H1 (cell line): Measurements from ENCODE around the gene ZNF669. TPM values are rescaled to one million over a fixed set of nuclear protein-coding genes. Genes with fewer than 3 reads are reported as not detected.

ENCODE experiments used
- CTCF ChIA-PET: fragments of 300-600 bp; sonication (Branson Sonifier 250); formaldehyde crosslinking; loops from one replicate; lab custom pipeline; 2021; ENCODE audit not compliant: partially characterized antibody; lab: Charles Lee
- POLR2A ChIA-PET: fragments of 300-600 bp; sonication (Branson Sonifier 250); formaldehyde crosslinking; loops from one replicate; lab custom pipeline; 2021; ENCODE audit warnings: inconsistent platforms; ENCODE audit not compliant: partially characterized antibody; lab: Charles Lee
- DNase-seq, 2 experiments: peaks; one replicate each; pipeline versions ENCODE4 v3.0.0 to v3.0.0-alpha.2; 2010 to 2022; ENCODE audit warnings: low spot score in 2 of 2, low read depth in 1 of 2, mixed read lengths in 1 of 2
- FAIRE-seq: peaks from 2 replicates; lab custom pipeline; 2011; peaks lifted over from hg19 to GRCh38; lab: Jason Lieb, UNC
- H2AFZ ChIP-seq: 2 replicates; pipeline ENCODE4 v1.8.1; 2012; ENCODE audit warnings: low read length, inconsistent platforms
- H2AK5ac ChIP-seq: 2 replicates; pipeline ENCODE4 v1.6.1; 2013; ENCODE audit warnings: low read depth, low read length
- H2BK120ac ChIP-seq: replicated peaks from 2 replicates; pipeline ENCODE3; 2013; ENCODE audit warnings: low read depth, low read length, inconsistent platforms
- H2BK12ac ChIP-seq: 2 replicates; pipeline ENCODE4 v1.6.1; 2013; ENCODE audit warnings: low read depth, low read length
- H2BK15ac ChIP-seq: 2 replicates; pipeline ENCODE4 v1.6.1; 2013; ENCODE audit warnings: low read length
- H2BK20ac ChIP-seq: 2 replicates; pipeline ENCODE4 v1.6.1; 2013; ENCODE audit warnings: low read length
- H2BK5ac ChIP-seq: 2 replicates; pipeline ENCODE4 v1.6.1; 2013; ENCODE audit warnings: low read depth, low read length
- H3K14ac ChIP-seq: 2 replicates; pipeline ENCODE4 v1.6.1; 2013; ENCODE audit warnings: inconsistent platforms; ENCODE audit not compliant: insufficient read length
- H3K18ac ChIP-seq: 2 replicates; pipeline ENCODE4 v1.6.1; 2013; ENCODE audit warnings: low read length; ENCODE audit errors: extremely low read depth
- H3K23ac ChIP-seq: 2 replicates; pipeline ENCODE4 v1.6.1; 2013; ENCODE audit warnings: inconsistent platforms; ENCODE audit not compliant: insufficient read length
- H3K23me2 ChIP-seq: 2 replicates; pipeline ENCODE4 v1.6.1; 2013; ENCODE audit warnings: low read depth, low read length
- H3K27ac ChIP-seq: 2 replicates; pipeline ENCODE4 v1.6.1; 2011; ENCODE audit warnings: low read depth, low read length, inconsistent platforms
- H3K27me3 ChIP-seq, 4 experiments: replicated peaks in 1 of 4; 1 replicate in 1 of 4; 2 replicates in 3 of 4; pipeline versions ENCODE4 v1.6.1 to v1.8.1; 2011 to 2013; ENCODE audit warnings: low read length in 3 of 4, mild to moderate bottlenecking in 3 of 4, inconsistent platforms in 2 of 4, mixed read lengths in 2 of 4, moderate library complexity in 1 of 4; ENCODE audit not compliant: control insufficient read depth in 3 of 4, insufficient read depth in 3 of 4; ENCODE audit errors: extremely low read depth in 1 of 4
- H3K36me3 ChIP-seq, 4 experiments: 2 replicates each; pipeline versions ENCODE4 v1.6.1 to v1.8.1; 2011 to 2013; ENCODE audit warnings: mild to moderate bottlenecking in 4 of 4, low read length in 3 of 4, moderate library complexity in 2 of 4, control low read depth in 1 of 4, inconsistent platforms in 1 of 4; ENCODE audit not compliant: insufficient read depth in 4 of 4, control insufficient read depth in 2 of 4
- H3K4ac ChIP-seq: replicated peaks from 2 replicates; pipeline ENCODE3; 2013; ENCODE audit warnings: low read length, low read depth, mixed read lengths, inconsistent platforms; ENCODE audit not compliant: insufficient read length
- H3K4me1 ChIP-seq, 4 experiments: replicated peaks in 1 of 4; 1 replicate in 1 of 4; 2 replicates in 3 of 4; pipeline versions ENCODE4 v1.6.1 to v1.8.1; 2011 to 2013; ENCODE audit warnings: low read length in 3 of 4, inconsistent platforms in 2 of 4, mixed read lengths in 1 of 4; ENCODE audit not compliant: insufficient read depth in 4 of 4, control insufficient read depth in 3 of 4
- H3K4me2 ChIP-seq, 2 experiments: 2 replicates each; pipeline versions ENCODE4 v1.6.1 to v1.8.1; 2011 to 2013; ENCODE audit warnings: low read depth in 2 of 2, low read length in 2 of 2, control low read depth in 1 of 2, inconsistent platforms in 1 of 2, mild to moderate bottlenecking in 1 of 2; ENCODE audit not compliant: insufficient read depth in 1 of 2
- H3K4me3 ChIP-seq, 4 experiments: fragments of 200-600, 300-600 bp in 1 of 4; sonication (generic), shearing (Covaris generic), sonication (Bioruptor Twin) in 1 of 4; 2 replicates each; pipeline versions ENCODE4 v1.5.1 to v1.8.1; 2011 to 2016; ENCODE audit warnings: low read length in 4 of 4, low read depth in 3 of 4, control low read depth in 2 of 4, inconsistent platforms in 2 of 4, mild to moderate bottlenecking in 2 of 4, mixed read lengths in 1 of 4, moderate library complexity in 1 of 4; ENCODE audit not compliant: insufficient read depth in 2 of 4; ENCODE audit errors: extremely low read depth in 1 of 4
- H3K56ac ChIP-seq: replicated peaks from 2 replicates; pipeline ENCODE3; 2013; ENCODE audit warnings: low read depth, mild to moderate bottlenecking, mixed read lengths, low read length, inconsistent platforms; ENCODE audit not compliant: insufficient read length
- H3K79me1 ChIP-seq: 2 replicates; pipeline ENCODE4 v1.6.1; 2013; ENCODE audit warnings: low read depth, low read length, control low read depth
- H3K79me2 ChIP-seq, 2 experiments: 2 replicates each; pipeline versions ENCODE4 v1.6.1 to v1.8.1; 2012 to 2013; ENCODE audit warnings: low read length in 2 of 2, mild to moderate bottlenecking in 2 of 2, inconsistent platforms in 1 of 2; ENCODE audit not compliant: insufficient read depth in 2 of 2, control insufficient read depth in 1 of 2
- H3K9ac ChIP-seq, 4 experiments: replicated peaks in 1 of 4; 1 replicate in 1 of 4; 2 replicates in 3 of 4; pipeline versions ENCODE4 v1.6.1 to v1.8.1; 2011 to 2013; ENCODE audit warnings: low read depth in 3 of 4, low read length in 3 of 4, control low read depth in 2 of 4, mild to moderate bottlenecking in 2 of 4, moderate library complexity in 2 of 4, inconsistent platforms in 1 of 4; ENCODE audit errors: extremely low read depth in 1 of 4
- H3K9me3 ChIP-seq, 2 experiments: 2 replicates each; pipeline versions ENCODE4 v1.6.1 to v1.8.1; 2012 to 2013; ENCODE audit warnings: mild to moderate bottlenecking in 2 of 2, moderate library complexity in 2 of 2, control low read depth in 1 of 2, inconsistent platforms in 1 of 2, low read depth in 1 of 2, low read length in 1 of 2, mixed read lengths in 1 of 2; ENCODE audit not compliant: insufficient read depth in 2 of 2
- H4K20me1 ChIP-seq, 2 experiments: replicated peaks in 1 of 2; 2 replicates each; pipeline versions ENCODE3 to v1.8.1; 2011 to 2013; ENCODE audit warnings: inconsistent platforms in 2 of 2, low read length in 2 of 2, mild to moderate bottlenecking in 1 of 2; ENCODE audit not compliant: insufficient read depth in 2 of 2, control insufficient read depth in 1 of 2
- H4K5ac ChIP-seq: 2 replicates; pipeline ENCODE4 v1.6.1; 2013; ENCODE audit warnings: low read length, low read depth, mixed read lengths, inconsistent platforms; ENCODE audit not compliant: insufficient read length
- H4K8ac ChIP-seq: 2 replicates; pipeline ENCODE4 v1.8.0; 2013; ENCODE audit warnings: mild to moderate bottlenecking, moderate library complexity, low read length, inconsistent platforms; ENCODE audit not compliant: insufficient read depth; ENCODE audit errors: extremely low read depth
- H4K91ac ChIP-seq: replicated peaks from 2 replicates; pipeline ENCODE3; 2013; ENCODE audit warnings: low read length, mixed read lengths, inconsistent platforms; ENCODE audit not compliant: insufficient read length
- BACH1 ChIP-seq: IDR thresholded peaks from 2 replicates; pipeline ENCODE4 v1.6.1; 2012; ENCODE audit warnings: low read length, improper control_type of control experiment
- BRCA1 ChIP-seq: IDR thresholded peaks from 2 replicates; pipeline ENCODE4 v1.6.1; 2012; ENCODE audit warnings: low read depth, low read length, improper control_type of control experiment
- CHD1 ChIP-seq: IDR thresholded peaks from 2 replicates; pipeline ENCODE4 v1.6.1; 2012; ENCODE audit warnings: low read depth, low read length, improper control_type of control experiment
- CTBP2 ChIP-seq: IDR thresholded peaks from 2 replicates; pipeline ENCODE4 v1.7.0; 2011; ENCODE audit warnings: borderline replicate concordance, mild to moderate bottlenecking, moderate library complexity, mixed read lengths, low read length; ENCODE audit not compliant: insufficient read depth, insufficient read length
- KDM5A ChIP-seq: fragments of 200-600 bp; IDR thresholded peaks from 2 replicates; pipeline ENCODE4 v1.7.1; 2012; ENCODE audit warnings: mild to moderate bottlenecking, low read length, inconsistent platforms, mixed read lengths
- NRF1 ChIP-seq: IDR thresholded peaks from 2 replicates; pipeline ENCODE4 v1.6.1; 2011; ENCODE audit warnings: mild to moderate bottlenecking, low read depth, low read length, improper control_type of control experiment
- POLR2A ChIP-seq, 2 experiments: IDR thresholded peaks; 1 replicate in 1 of 2; 2 replicates in 1 of 2; pipeline ENCODE4 v1.6.1; 2011; ENCODE audit warnings: low read depth in 2 of 2, low read length in 2 of 2, mild to moderate bottlenecking in 2 of 2; ENCODE audit errors: control extremely low read depth in 1 of 2
- RAD21 ChIP-seq, 2 experiments: IDR thresholded peaks in 1 of 2; conservative IDR thresholded peaks in 1 of 2; 2 replicates each; pipeline ENCODE4 v1.6.1; 2011; ENCODE audit warnings: low read depth in 2 of 2, low read length in 2 of 2, improper control_type of control experiment in 1 of 2, inconsistent platforms in 1 of 2, mild to moderate bottlenecking in 1 of 2, moderate library complexity in 1 of 2
- TAF7 ChIP-seq: optimal IDR thresholded peaks from 2 replicates; pipeline ENCODE3; 2011; ENCODE audit warnings: low read depth, mild to moderate bottlenecking, inconsistent platforms, low read length, moderate library complexity, borderline replicate concordance
- TCF12 ChIP-seq: IDR thresholded peaks from 2 replicates; pipeline ENCODE4 v1.6.1; 2011; ENCODE audit warnings: low read depth, mild to moderate bottlenecking, low read length
- WGBS, 2 experiments: shearing (Covaris generic) in 1 of 2; methylation state at CpG; one replicate each; pipeline versions ENCODE4 v1.1.6 to v1.1.7; 2013 to 2015; ENCODE audit warnings: low lambda C conversion rate in 2 of 2, mixed read lengths in 2 of 2, inconsistent platforms in 1 of 2, low coverage in 1 of 2, missing lambda C conversion rate in 1 of 2; ENCODE audit not compliant: insufficient replicate concordance in 2 of 2, insufficient coverage in 1 of 2, insufficient read length in 1 of 2; ENCODE audit errors: extremely low coverage in 1 of 2, missing lambda C conversion rate in 1 of 2; 5-methylcytosine and 5-hydroxymethylcytosine counted together
- polyA plus RNA-seq, 7 experiments: library from polyadenylated mRNA; depleted of rRNA in 3 of 7; stranded (reverse) in 5 of 7; unstranded in 2 of 7; fragments of >200 nt in 5 of 7; fragments of 200-250 nt in 2 of 7; gene quantifications; 1 replicate in 5 of 7; 2 replicates in 1 of 7; 4 replicates in 1 of 7; pipeline versions ENCODE4 v1.2.1 to v1.2.3, GENCODE V29; 2011 to 2013; ENCODE audit warnings: missing spikeins in 2 of 7, mixed read lengths in 2 of 7
- total RNA-seq: library from RNA; stranded (reverse); fragmentation: NEBNext Ultra II Directional; extraction: Animal tissue kit (Norgen Biotek cat#: 25700); gene quantifications from 2 replicates; pipeline ENCODE4 v1.2.1, GENCODE V29; 2021
- TF ChIP-seq, protein P1 (sequence below): IDR thresholded peaks from 2 replicates; pipeline ENCODE4 v1.6.1; 2012; ENCODE audit warnings: inconsistent platforms
- TF ChIP-seq, protein P2 (sequence below): IDR thresholded peaks from 2 replicates; pipeline ENCODE4 v1.6.1; 2012; ENCODE audit warnings: low read length, inconsistent platforms

ZNF669 gene
- total and polyA plus RNA-seq, 2 of the 8 experiments (the other 6 are each of a cell fraction or from before 2014, with no cell fraction given), result 4.8 to 20.3 TPM

DNA sequence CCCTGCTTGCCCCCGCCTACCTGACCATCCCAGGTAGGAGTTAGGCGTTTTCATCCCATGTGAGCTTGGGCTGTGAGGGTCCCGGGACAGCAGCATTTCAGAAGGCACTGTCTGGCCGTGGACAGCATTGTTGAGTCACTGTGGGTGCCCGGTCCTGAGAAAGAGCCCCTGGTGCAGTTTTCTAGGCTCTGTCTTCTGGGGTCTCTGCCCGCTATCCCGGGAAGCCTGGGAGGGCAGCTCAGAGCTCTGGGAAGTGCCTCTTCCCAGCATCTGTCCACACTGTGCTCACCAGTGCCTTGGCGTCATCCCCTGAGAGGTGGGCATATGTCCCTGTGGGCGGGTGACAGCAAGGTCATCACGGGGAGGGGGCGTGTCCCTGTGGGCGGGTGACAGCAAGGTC lies 11.4 kb upstream of the ZNF669 start:
- H4K20me1 ChIP-seq, result peaks cover 0 to 3% of the 10 kb centered on the region in 2 experiments
- no peak overlapping the region for H2BK5ac ChIP-seq
- no peak overlapping the region for H2BK12ac ChIP-seq
- H2BK15ac ChIP-seq, result no peak overlapping the region
- ChIA-PET POLR2A (no interaction called here), CTCF (interaction anchor here (0.6 kb wide), 1 partner anchor 1198 kb away, joined by 5 read pairs; no protein-coding TSS in a partner anchor)
- no peak for FAIRE-seq
- H3K9me3 ChIP-seq, result no peaks in the 10 kb centered on the region
- no peak for DNase-seq
- H2AK5ac ChIP-seq, result no peak overlapping the region
- H2BK120ac ChIP-seq, result no peak overlapping the region
- H3K23me2 ChIP-seq, result peaks cover 16% of the 10 kb centered on the region; the same call in 1 of the 2 replicates
- H3K9ac ChIP-seq, result no peak overlapping the region
- H3K79me1 ChIP-seq, result no peaks in the 10 kb centered on the region
- no peak overlapping the region for H3K4ac ChIP-seq
- no peak overlapping the region for H3K56ac ChIP-seq
- no peaks in the 10 kb centered on the region for H3K36me3 ChIP-seq
- no peaks in the 10 kb centered on the region for H3K79me2 ChIP-seq
- H3K4me3 ChIP-seq, result no peak overlapping the region
- H3K27me3 ChIP-seq, result peaks cover 2 to 25% (median 13%) of the 10 kb centered on the region in 4 experiments; a peak in 6 of 7 replicates
- peaks cover 0 to 4% (median 1%) of the 10 kb centered on the region in 4 experiments; a peak in 4 of 7 replicates for H3K4me1 ChIP-seq
- H3K4me2 ChIP-seq, result no peak overlapping the region
- no peak overlapping the region for H4K5ac ChIP-seq
- H3K14ac ChIP-seq, result no peak overlapping the region
- no peak overlapping the region for H4K91ac ChIP-seq
- no peak overlapping the region for H2AFZ ChIP-seq
- H2BK20ac ChIP-seq, result no peak overlapping the region
- H3K23ac ChIP-seq, result no peak overlapping the region
- no peak overlapping the region for H4K8ac ChIP-seq
- H3K18ac ChIP-seq, result no peak overlapping the region
- WGBS, 2 experiments, result 92% methylated on average over 12 of the region's 12 CpGs; no CpG with 5 or more reads in 1 of the 2 experiments
- H3K27ac ChIP-seq, result no peak overlapping the region
- TF ChIP-seq, protein P1, sequence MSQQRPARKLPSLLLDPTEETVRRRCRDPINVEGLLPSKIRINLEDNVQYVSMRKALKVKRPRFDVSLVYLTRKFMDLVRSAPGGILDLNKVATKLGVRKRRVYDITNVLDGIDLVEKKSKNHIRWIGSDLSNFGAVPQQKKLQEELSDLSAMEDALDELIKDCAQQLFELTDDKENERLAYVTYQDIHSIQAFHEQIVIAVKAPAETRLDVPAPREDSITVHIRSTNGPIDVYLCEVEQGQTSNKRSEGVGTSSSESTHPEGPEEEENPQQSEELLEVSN, result no peak
- TF ChIP-seq POLR2A (IDR thresholded peaks at IDR 0.05; ENCODE audit: control extremely low read depth in 1 of 2, low read depth in 2 of 2, low read length in 2 of 2) (no peak), CTBP2 (no peak), TAF7 (no peak), RAD21 (IDR thresholded peaks at IDR 0.05 in 1 of 2, conservative IDR thresholded peaks at IDR 0.05 in 1 of 2; ENCODE audit: low read depth in 2 of 2, low read length in 2 of 2) (no peak), KDM5A (no peak), BACH1 (no peak), BRCA1 (no peak), NRF1 (no peak), CHD1 (no peak), TCF12 (no peak)
- TF ChIP-seq, protein P2, sequence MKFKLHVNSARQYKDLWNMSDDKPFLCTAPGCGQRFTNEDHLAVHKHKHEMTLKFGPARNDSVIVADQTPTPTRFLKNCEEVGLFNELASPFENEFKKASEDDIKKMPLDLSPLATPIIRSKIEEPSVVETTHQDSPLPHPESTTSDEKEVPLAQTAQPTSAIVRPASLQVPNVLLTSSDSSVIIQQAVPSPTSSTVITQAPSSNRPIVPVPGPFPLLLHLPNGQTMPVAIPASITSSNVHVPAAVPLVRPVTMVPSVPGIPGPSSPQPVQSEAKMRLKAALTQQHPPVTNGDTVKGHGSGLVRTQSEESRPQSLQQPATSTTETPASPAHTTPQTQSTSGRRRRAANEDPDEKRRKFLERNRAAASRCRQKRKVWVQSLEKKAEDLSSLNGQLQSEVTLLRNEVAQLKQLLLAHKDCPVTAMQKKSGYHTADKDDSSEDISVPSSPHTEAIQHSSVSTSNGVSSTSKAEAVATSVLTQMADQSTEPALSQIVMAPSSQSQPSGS, result no peak
